D341Med (cell line): ENCODE measurements around the gene MORN5.
A peak's percentile ranks its signal among the peaks of the same experiment; 100 is the strongest.

Source experiments
- DNase-seq: peaks from one replicate; pipeline ENCODE4 v3.0.0; 2012; ENCODE audit warnings: low spot score

Gene MORN5

GRCh38 chr9:122191584-122191983 is 31.9 kb downstream of the MORN5 start:
- no peak for DNase-seq

- DNase-seq, result no peak
Observed at GRCh38 chr9:122192261-122192875, 32.7 kb downstream of the MORN5 start.

GRCh38 chr9:122192914-122193525 is 33.3 kb downstream of the MORN5 start:
- no peak for DNase-seq

GRCh38 chr9:122193651-122194050 is 33.9 kb downstream of the MORN5 start:
- no peak for DNase-seq

GRCh38 chr9:122195875-122196274 is 36.2 kb downstream of the MORN5 start:
- no peak for DNase-seq

- DNase-seq, result no peak
Observed at GRCh38 chr9:122197426-122197825, 37.7 kb downstream of the MORN5 start.

GRCh38 chr9:122197882-122198281 is 38.2 kb downstream of the MORN5 start:
- DNase-seq, result no peak

GRCh38 chr9:122200960-122201595 is 41.4 kb downstream of the MORN5 start:
- DNase-seq, result no peak

GRCh38 chr9:122201641-122202040 is 41.9 kb downstream of the MORN5 start:
- no peak for DNase-seq

GRCh38 chr9:122202111-122202510 is 42.4 kb downstream of the MORN5 start:
- DNase-seq, result no peak

- DNase-seq, result no peak
Observed at GRCh38 chr9:122204055-122204454, 44.3 kb downstream of the MORN5 start.

GRCh38 chr9:122204491-122204890 is 44.8 kb downstream of the MORN5 start:
- DNase-seq, result no peak

GRCh38 chr9:122205176-122205575 is 45.5 kb downstream of the MORN5 start:
- no peak for DNase-seq

GRCh38 chr9:122206118-122207046 is 46.7 kb downstream of the MORN5 start:
- DNase-seq, result no peak

GRCh38 chr9:122207096-122207495 is 47.4 kb downstream of the MORN5 start:
- DNase-seq, result no peak

GRCh38 chr9:122209451-122209850 is 49.7 kb downstream of the MORN5 start:
- no peak for DNase-seq

- no peak for DNase-seq
Observed at GRCh38 chr9:122212473-122213004, 52.8 kb downstream of the MORN5 start.

GRCh38 chr9:122213102-122213588 is 53.4 kb downstream of the MORN5 start:
- DNase-seq, result no peak

- DNase-seq, result peak; percentile 95
Observed at GRCh38 chr9:122213589-122214413, 54.1 kb downstream of the MORN5 start.

GRCh38 chr9:122214507-122214906 is 54.8 kb downstream of the MORN5 start:
- DNase-seq, result no peak

- DNase-seq, result no peak
Observed at GRCh38 chr9:122215663-122216062, 56.0 kb downstream of the MORN5 start.
